Peyer's patch (tissue), 4 donors: ENCODE results near the gene GRIK4. TPM values are rescaled to one million over a fixed set of nuclear protein-coding genes. Genes with fewer than 3 reads are reported as not detected.

Source experiments
- DNase-seq, 3 donors: peaks; one replicate each; pipeline ENCODE4 v3.0.0-alpha.2; 2017 to 2019
- H3K27ac ChIP-seq, 4 donors: fragments of 200-600 bp; sonication (generic); one replicate each; pipeline ENCODE4 v1.5.1; 2016 to 2019
- H3K27me3 ChIP-seq, 2 donors: fragments of 200-600 bp; sonication (generic); one replicate each; pipeline ENCODE4 v1.5.1; 2019
- H3K36me3 ChIP-seq, 3 donors: fragments of 200-600 bp; sonication (generic); one replicate each; pipeline ENCODE4 v1.5.1; 2016 to 2019
- H3K4me1 ChIP-seq, 4 donors: fragments of 200-600 bp; sonication (generic); one replicate each; pipeline ENCODE4 v1.5.1; 2016 to 2019
- H3K4me3 ChIP-seq, 4 donors: fragments of 200-600 bp; sonication (generic); 1 replicate in 3 of 4; 2 replicates in 1 of 4; pipeline ENCODE4 v1.5.1; 2016 to 2019; ENCODE audit warnings: mild to moderate bottlenecking in 1 of 4
- H3K9me3 ChIP-seq, 4 donors: fragments of 200-600 bp; sonication (generic); one replicate each; pipeline ENCODE4 v1.5.1; 2016 to 2019; ENCODE audit warnings: mild to moderate bottlenecking in 1 of 4
- POLR2A ChIP-seq, 2 donors: fragments of 450-650 bp; IDR thresholded peaks; one replicate each; pipeline ENCODE4 v1.5.1; 2017; ENCODE audit warnings: antibody characterized with exemption in 2 of 2, mild to moderate bottlenecking in 2 of 2, moderate library complexity in 2 of 2
- total RNA-seq, 4 donors: library from RNA; depleted of rRNA; stranded (reverse); fragments of >200 nt; gene quantifications; one replicate each; pipeline ENCODE4 v1.1.0, GENCODE V29; 2016
- TF ChIP-seq, protein P1 (sequence below), 6 experiments: fragments of 450-650 bp in 4 of 6; fragments of 200-600 bp in 2 of 6; sonication (generic) in 1 of 6; IDR thresholded peaks; one replicate each; pipeline ENCODE4 v1.5.1; 2017 to 2019; ENCODE audit warnings: antibody characterized with exemption in 6 of 6, mild to moderate bottlenecking in 3 of 6, moderate library complexity in 1 of 6

The GRIK4 gene
- total RNA-seq, 4 donors from 2014 or later: 0.40 to 2.5 TPM; not detected in 2

DNA sequence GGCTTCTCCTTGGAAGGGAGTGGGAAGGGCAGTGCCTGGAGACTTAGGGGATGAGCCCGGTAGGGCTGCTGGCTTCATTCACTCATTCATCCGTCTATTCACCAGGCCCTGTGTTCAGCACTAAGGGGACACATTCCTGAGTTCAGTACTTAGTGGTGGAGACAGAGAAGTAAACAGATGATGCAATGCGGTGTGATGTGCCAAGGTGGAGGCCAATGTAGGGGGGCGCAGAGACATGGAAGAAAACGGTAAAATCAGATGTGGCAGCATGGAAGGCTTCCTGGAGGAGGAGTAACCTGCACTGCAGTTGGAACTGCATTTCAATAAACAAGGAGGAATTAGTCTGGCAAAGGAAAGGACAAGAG lies 21.3 kb downstream of the GRIK4 start:
- no peak overlapping the region for H3K4me3 ChIP-seq

DNA sequence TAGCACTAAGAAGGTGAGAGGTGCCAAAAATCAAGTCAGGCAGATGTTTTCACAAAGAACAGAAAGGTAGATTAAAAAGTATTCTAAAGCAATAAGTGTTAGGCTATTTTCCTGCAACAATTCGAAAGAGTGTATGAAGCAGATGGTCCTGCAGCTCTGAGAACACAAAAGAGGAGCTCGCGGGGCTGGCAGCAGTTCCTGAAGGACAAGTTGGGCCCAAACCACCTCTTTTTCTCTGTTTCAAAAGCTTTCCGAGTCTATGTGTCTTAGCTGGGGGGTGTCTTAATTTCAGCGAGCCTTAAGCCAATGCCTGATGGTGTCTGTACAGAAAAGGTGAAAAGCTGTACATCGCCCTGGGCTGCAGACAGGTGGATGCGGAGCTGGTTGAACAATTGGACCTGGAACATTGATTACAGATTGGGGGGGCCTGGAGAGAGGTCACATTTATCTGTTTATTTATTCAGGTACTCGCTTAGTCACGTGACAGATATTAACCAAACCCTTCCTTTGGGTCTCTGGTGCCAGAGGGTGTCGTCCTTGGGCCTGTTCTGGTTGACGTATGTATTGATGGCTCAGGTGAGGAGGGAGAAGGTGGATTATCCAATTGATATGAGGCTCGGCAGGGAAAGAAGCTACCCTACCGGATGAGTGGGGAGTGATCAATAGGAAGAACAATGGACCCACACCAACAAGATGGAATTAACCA lies 24.7 kb downstream of the GRIK4 start:
- Histone ChIP-seq H3K27ac (no peak overlapping the region), H3K27me3 (no peaks in the 10 kb centered on the region), H3K4me1 (no peaks in the 10 kb centered on the region), H3K4me3 (no peak overlapping the region), H3K36me3 (no peaks in the 10 kb centered on the region), H3K9me3 (no peaks in the 10 kb centered on the region)
- no peak for DNase-seq
- TF ChIP-seq, protein P1, sequence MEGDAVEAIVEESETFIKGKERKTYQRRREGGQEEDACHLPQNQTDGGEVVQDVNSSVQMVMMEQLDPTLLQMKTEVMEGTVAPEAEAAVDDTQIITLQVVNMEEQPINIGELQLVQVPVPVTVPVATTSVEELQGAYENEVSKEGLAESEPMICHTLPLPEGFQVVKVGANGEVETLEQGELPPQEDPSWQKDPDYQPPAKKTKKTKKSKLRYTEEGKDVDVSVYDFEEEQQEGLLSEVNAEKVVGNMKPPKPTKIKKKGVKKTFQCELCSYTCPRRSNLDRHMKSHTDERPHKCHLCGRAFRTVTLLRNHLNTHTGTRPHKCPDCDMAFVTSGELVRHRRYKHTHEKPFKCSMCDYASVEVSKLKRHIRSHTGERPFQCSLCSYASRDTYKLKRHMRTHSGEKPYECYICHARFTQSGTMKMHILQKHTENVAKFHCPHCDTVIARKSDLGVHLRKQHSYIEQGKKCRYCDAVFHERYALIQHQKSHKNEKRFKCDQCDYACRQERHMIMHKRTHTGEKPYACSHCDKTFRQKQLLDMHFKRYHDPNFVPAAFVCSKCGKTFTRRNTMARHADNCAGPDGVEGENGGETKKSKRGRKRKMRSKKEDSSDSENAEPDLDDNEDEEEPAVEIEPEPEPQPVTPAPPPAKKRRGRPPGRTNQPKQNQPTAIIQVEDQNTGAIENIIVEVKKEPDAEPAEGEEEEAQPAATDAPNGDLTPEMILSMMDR (IDR thresholded peaks at IDR 0.05): no peak
- no peak for TF ChIP-seq POLR2A (IDR thresholded peaks at IDR 0.05)

More for the DNA sequence above, 21.3 kb downstream of the GRIK4 start:
- TF ChIP-seq, protein P1 (IDR thresholded peaks at IDR 0.05): no peak
- no peak for TF ChIP-seq POLR2A (IDR thresholded peaks at IDR 0.05)
- no peaks in the 10 kb centered on the region for H3K9me3 ChIP-seq
- H3K27me3 ChIP-seq: no peaks in the 10 kb centered on the region
- H3K27ac ChIP-seq: no peak overlapping the region
- H3K4me1 ChIP-seq: no peaks in the 10 kb centered on the region
- no peak for DNase-seq
- H3K36me3 ChIP-seq: no peaks in the 10 kb centered on the region

DNA sequence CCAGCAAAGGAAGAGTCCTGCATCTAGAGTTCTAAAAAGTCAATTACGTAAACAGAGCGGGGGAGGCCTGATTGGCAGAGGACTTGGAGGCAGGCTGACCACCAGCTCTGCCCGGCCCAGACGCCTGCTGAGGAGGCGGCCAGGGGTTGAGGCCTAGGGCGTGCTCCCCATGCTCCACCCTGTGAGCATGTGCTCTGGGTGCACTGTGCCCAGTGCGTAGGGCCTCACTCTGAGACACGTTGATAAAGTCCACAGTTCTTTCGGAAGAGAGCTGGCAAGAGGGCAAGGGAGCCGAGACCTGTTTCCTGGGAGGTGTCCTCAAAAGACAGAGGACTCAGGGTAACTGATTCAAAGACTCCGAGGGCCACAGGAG lies 25.2 kb downstream of the GRIK4 start:
- Histone ChIP-seq H3K4me3 (no peak overlapping the region), H3K36me3 (no peaks in the 10 kb centered on the region), H3K27me3 (no peaks in the 10 kb centered on the region), H3K27ac (no peak overlapping the region), H3K4me1 (no peaks in the 10 kb centered on the region), H3K9me3 (no peaks in the 10 kb centered on the region)
- DNase-seq: no peak
- TF ChIP-seq, protein P1 (IDR thresholded peaks at IDR 0.05): no peak
- TF ChIP-seq POLR2A (IDR thresholded peaks at IDR 0.05): no peak

DNA sequence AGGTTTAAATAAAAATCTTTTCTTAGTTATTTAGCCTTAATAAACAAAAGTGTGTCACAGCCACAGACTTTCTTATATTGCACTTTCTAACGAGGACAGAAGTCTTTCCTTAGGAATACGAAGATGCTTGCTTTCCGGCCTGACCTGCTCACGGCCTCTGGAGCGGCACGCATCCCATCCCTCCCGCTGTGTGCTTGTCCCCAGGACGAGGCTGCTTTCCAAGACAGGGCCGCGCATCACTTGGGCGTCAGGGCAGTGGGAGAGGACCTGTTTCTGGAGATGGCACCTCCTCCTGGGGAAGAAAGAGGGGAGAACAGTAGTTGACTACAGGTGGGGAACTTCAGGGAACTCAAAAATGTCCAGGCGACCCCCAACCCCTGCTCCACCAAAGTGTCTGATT lies 26.4 kb downstream of the GRIK4 start:
- Histone ChIP-seq H3K9me3 (no peaks in the 10 kb centered on the region), H3K4me3 (no peak overlapping the region), H3K36me3 (no peaks in the 10 kb centered on the region), H3K27me3 (no peaks in the 10 kb centered on the region), H3K4me1 (no peaks in the 10 kb centered on the region), H3K27ac (no peak overlapping the region)
- no peak for TF ChIP-seq POLR2A (IDR thresholded peaks at IDR 0.05)
- no peak for DNase-seq

DNA sequence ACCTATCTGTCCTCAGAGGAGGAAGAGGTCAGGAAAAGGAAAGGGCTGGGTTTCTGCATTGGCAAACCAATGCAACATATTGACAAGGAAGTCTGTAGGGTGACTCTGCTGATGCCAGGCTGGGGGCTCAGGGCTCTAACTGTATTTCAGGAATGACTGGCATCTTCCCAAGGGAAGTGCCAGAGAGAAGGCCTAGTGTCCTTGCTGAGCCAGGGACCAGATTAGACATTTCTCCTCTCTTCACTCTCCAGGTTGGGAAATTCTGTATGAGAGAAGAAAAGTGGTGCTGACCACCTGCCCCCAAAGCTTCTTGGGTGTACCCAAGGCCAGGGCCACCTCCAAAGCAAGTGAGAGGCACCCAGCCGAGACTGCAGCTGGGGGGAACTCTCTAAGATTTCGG lies 27.2 kb downstream of the GRIK4 start:
- no peaks in the 10 kb centered on the region for H3K27me3 ChIP-seq

DNA sequence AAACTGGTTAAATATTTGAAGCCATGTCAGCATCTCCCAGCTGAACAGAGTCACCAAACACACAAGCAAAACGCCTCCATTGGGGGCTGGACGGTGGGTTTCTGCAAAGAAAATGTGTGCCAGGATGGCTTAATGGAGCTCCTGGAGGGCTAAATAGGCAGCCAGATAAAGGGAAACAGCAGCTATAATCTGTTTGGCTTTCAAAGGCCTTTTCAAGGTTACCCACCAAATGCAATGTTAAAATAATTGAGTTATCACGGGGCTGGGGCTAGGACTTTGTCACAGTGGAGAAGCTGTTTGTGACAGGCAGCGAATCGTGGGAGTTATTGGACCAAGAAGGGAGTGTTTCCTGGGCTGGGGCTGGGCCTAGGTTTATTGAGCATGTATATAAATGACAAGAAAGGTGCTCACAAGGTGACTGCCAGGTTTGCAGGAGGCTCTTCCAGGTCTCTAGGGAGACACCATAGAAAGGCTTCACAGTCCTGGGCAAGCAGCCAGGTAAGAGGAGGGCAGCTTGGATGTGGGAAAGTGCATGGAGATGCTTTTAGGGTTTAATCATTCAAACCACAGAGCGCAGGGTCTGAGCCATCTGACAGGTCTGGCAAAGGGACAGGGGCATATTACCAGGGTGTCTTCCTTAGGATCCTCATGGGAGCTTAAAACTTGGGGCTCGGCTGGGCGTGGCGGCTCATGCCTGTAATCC lies 28.3 kb downstream of the GRIK4 start:
- Histone ChIP-seq H3K4me1 (no peaks in the 10 kb centered on the region), H3K9me3 (no peaks in the 10 kb centered on the region), H3K4me3 (no peak overlapping the region), H3K27ac (no peak overlapping the region), H3K27me3 (no peaks in the 10 kb centered on the region), H3K36me3 (no peaks in the 10 kb centered on the region)
- TF ChIP-seq, protein P1 (IDR thresholded peaks at IDR 0.05): no peak
- TF ChIP-seq POLR2A (IDR thresholded peaks at IDR 0.05): no peak
- DNase-seq: no peak

More for the DNA sequence above, 27.2 kb downstream of the GRIK4 start:
- no peak overlapping the region for H3K4me3 ChIP-seq
- H3K36me3 ChIP-seq: no peaks in the 10 kb centered on the region
- no peaks in the 10 kb centered on the region for H3K9me3 ChIP-seq
- TF ChIP-seq POLR2A (IDR thresholded peaks at IDR 0.05): no peak
- TF ChIP-seq, protein P1 (IDR thresholded peaks at IDR 0.05): no peak
- DNase-seq: no peak
- no peak overlapping the region for H3K27ac ChIP-seq
- no peaks in the 10 kb centered on the region for H3K4me1 ChIP-seq
